Chondrocyte (in vitro differentiated cells): Measurements from ENCODE around the gene MYO1A. TPM values are rescaled to one million over a fixed set of nuclear protein-coding genes. Genes with fewer than 3 reads are reported as not detected.

Experiments used
- DNase-seq: peaks from one replicate; pipeline ENCODE4 v3.0.0; 2021; ENCODE audit warnings: mixed read lengths, low spot score
- H3K27ac Mint-ChIP-seq: one replicate; pipeline ENCODE4 v1.8.0; 2021; ENCODE audit warnings: mild to moderate bottlenecking, moderate library complexity, mixed read lengths; ENCODE audit not compliant: unreplicated experiment
- H3K27me3 Mint-ChIP-seq: 2 replicates; pipeline ENCODE4 v1.8.0; 2021; ENCODE audit warnings: low read depth, mixed read lengths
- H3K36me3 Mint-ChIP-seq: 2 replicates; pipeline ENCODE4 v1.8.0; 2021; ENCODE audit warnings: low read depth, mixed read lengths
- H3K4me1 Mint-ChIP-seq: 2 replicates; pipeline ENCODE4 v1.8.0; 2021; ENCODE audit warnings: low read depth, mild to moderate bottlenecking, mixed read lengths
- H3K4me3 Mint-ChIP-seq: one replicate; pipeline ENCODE4 v1.8.0; 2021; ENCODE audit warnings: mild to moderate bottlenecking, moderate library complexity, mixed read lengths; ENCODE audit not compliant: unreplicated experiment
- H3K9me3 Mint-ChIP-seq: 2 replicates; pipeline ENCODE4 v1.8.0; 2021; ENCODE audit warnings: low read depth, mixed read lengths
- total RNA-seq: library from RNA; stranded (reverse); gene quantifications from 3 replicates; pipeline ENCODE4 v1.2.1, GENCODE V29; 2021
- TF ChIP-seq, protein P1 (sequence below): fragments of 200-600 bp; sonication (generic); IDR thresholded peaks from 2 replicates; pipeline ENCODE4 v1.5.0; 2021; ENCODE audit warnings: antibody characterized with exemption, mild to moderate bottlenecking, moderate library complexity

The MYO1A gene
- total RNA-seq, 1 donor from 2014 or later = not detected

DNA sequence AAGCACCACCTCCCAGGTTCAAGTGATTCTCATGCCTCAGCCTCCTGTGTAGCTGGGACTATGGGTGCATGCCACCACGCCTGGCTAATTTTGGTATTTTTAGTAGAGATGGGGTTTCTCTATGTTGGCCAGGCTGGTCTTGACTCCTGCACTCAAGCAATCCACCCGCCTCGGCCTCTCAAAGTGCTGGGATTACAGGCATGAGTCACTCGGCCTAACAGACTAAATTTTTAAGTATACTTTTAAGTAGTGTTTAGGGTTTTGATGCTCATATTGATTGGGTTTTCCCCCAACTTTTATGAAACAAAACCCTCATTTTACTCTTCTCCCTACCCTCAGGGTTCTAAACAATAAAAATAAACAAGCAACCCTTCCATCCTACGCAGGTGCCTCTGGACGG is 5.5 kb downstream of the MYO1A start:
- no peaks in the 10 kb centered on the region for H3K4me1 Mint-ChIP-seq
- H3K36me3 Mint-ChIP-seq = no peaks in the 10 kb centered on the region
- no peaks in the 10 kb centered on the region for H3K9me3 Mint-ChIP-seq
- H3K27me3 Mint-ChIP-seq = peaks cover 47% of the 10 kb centered on the region
- H3K27ac Mint-ChIP-seq = no peak overlapping the region
- no peak overlapping the region for H3K4me3 Mint-ChIP-seq
- TF ChIP-seq, protein P1, sequence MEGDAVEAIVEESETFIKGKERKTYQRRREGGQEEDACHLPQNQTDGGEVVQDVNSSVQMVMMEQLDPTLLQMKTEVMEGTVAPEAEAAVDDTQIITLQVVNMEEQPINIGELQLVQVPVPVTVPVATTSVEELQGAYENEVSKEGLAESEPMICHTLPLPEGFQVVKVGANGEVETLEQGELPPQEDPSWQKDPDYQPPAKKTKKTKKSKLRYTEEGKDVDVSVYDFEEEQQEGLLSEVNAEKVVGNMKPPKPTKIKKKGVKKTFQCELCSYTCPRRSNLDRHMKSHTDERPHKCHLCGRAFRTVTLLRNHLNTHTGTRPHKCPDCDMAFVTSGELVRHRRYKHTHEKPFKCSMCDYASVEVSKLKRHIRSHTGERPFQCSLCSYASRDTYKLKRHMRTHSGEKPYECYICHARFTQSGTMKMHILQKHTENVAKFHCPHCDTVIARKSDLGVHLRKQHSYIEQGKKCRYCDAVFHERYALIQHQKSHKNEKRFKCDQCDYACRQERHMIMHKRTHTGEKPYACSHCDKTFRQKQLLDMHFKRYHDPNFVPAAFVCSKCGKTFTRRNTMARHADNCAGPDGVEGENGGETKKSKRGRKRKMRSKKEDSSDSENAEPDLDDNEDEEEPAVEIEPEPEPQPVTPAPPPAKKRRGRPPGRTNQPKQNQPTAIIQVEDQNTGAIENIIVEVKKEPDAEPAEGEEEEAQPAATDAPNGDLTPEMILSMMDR = no peak
- no peak for DNase-seq

DNA sequence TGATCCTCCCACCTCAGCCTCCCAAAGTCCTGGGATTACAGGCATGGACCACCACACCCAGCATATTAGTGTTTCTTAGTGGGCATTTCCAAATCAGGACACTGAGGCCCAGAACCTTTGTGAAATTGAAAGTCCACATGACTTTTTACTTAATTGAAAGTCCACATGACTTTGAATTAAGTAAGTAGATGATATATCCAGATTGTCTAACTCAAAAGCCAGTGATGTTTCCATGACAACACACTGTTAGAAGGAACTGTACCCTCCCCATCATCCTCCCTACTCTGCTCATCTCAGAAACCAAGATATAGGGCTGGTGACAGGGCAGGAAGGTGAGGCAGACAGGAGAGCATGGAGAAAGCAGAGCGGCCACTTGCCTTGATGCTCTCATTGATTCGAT is 7.2 kb downstream of the MYO1A start:
- H3K27ac Mint-ChIP-seq = no peak overlapping the region
- no peak for DNase-seq
- peaks cover 48% of the 10 kb centered on the region for H3K27me3 Mint-ChIP-seq
- H3K4me3 Mint-ChIP-seq = no peak overlapping the region
- no peaks in the 10 kb centered on the region for H3K9me3 Mint-ChIP-seq
- no peaks in the 10 kb centered on the region for H3K36me3 Mint-ChIP-seq
- no peaks in the 10 kb centered on the region for H3K4me1 Mint-ChIP-seq
- TF ChIP-seq, protein P1 = no peak

DNA sequence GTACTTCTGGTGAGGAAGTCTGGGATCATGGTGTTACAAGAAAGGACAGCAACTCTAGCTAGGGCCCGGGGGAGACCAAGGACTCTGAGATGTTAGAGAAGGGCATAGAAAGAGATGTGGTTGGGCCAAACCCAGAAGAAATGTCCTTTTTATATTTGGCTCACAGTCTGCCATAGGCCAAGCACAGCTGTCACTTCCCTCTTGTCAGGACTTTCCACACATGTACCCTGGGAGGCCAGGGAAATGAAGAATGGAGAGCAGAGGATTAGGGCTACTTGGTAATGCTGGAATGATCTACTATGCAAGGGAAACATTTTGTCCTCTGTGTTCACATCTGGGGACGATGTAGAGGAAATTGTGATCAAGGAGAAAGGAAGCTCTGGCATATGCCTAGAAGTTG is 9.2 kb downstream of the MYO1A start:
- Mint-ChIP-seq H3K9me3 (no peaks in the 10 kb centered on the region), H3K36me3 (no peaks in the 10 kb centered on the region), H3K27ac (no peak overlapping the region), H3K27me3 (peaks cover 41% of the 10 kb centered on the region), H3K4me3 (no peak overlapping the region), H3K4me1 (no peaks in the 10 kb centered on the region)
- DNase-seq = no peak
- TF ChIP-seq, protein P1 = no peak

DNA sequence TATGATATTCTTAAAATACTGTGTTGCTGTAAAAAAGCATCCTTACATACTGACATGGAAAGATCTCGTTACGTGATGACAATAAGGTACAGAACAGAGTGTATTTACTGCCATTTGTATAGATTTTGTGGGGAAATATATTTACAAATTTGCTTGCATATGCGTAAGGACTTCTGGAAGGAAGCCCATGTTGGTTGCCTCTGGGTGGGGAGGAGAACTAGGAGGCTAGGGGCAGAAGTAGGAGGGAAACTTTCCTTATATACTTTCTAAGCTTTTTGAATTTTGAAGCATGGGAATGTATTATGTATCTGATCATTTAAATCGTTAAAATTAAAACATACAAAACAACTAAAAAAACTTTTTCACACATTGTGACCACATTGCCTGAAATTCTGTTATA is 9.7 kb downstream of the MYO1A start:
- no peaks in the 10 kb centered on the region for H3K36me3 Mint-ChIP-seq
- H3K4me3 Mint-ChIP-seq = no peak overlapping the region
- no peak overlapping the region for H3K27ac Mint-ChIP-seq
- DNase-seq = no peak
- TF ChIP-seq, protein P1 = no peak
- H3K9me3 Mint-ChIP-seq = no peaks in the 10 kb centered on the region
- H3K27me3 Mint-ChIP-seq = peaks cover 37% of the 10 kb centered on the region
- H3K4me1 Mint-ChIP-seq = no peaks in the 10 kb centered on the region

DNA sequence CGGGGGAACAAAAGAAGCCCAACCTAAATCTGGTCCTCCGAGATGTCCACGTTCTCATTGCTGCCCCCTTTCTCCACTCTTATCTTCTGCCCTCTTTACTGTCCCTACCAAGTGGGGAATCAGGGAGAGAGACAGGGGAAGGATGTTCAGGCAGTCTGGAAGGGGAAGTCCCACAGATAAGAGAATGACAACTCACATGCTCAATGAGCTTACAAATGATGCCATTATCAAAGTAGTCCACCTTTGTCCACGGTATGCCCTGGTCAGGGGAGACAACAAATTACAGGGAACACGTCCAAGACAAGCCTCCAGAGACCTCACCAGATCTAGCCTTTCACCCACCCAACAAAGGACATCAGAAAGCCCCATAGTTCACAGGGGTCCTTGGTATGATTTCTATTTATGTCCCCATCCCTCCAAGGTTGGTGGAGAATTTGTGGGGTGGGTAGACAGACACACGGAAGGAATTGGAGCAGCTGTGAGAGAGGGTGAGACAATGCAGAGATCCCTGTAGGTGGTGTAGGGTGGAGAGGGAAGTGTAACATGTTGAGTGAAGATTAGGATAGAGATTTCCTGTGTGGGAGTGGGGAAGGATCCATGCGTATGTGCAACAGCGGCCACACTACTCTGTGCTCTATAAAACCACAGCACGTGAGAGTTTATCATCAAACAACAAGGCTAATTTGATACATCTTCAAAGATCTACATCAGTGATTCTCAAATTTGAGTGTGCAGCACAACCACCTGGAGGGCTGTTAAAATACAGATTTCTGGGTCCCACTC is 10.7 kb downstream of the MYO1A start:
- TF ChIP-seq, protein P1 = no peak
- Mint-ChIP-seq H3K4me1 (no peaks in the 10 kb centered on the region), H3K4me3 (no peak overlapping the region), H3K9me3 (no peaks in the 10 kb centered on the region), H3K27ac (no peak overlapping the region), H3K27me3 (peaks cover 32% of the 10 kb centered on the region), H3K36me3 (no peaks in the 10 kb centered on the region)
- DNase-seq = no peak
